Measurements from ENCODE around the gene AAK1. TPM values are rescaled to one million over a fixed set of nuclear protein-coding genes. Genes with fewer than 3 reads are reported as not detected.

AAK1 gene
- total and polyA plus RNA-seq, 2 donors (not counting 3 experiments of a cell fraction or from before 2014, with no cell fraction given): 31.0 to 127 TPM

DNA sequence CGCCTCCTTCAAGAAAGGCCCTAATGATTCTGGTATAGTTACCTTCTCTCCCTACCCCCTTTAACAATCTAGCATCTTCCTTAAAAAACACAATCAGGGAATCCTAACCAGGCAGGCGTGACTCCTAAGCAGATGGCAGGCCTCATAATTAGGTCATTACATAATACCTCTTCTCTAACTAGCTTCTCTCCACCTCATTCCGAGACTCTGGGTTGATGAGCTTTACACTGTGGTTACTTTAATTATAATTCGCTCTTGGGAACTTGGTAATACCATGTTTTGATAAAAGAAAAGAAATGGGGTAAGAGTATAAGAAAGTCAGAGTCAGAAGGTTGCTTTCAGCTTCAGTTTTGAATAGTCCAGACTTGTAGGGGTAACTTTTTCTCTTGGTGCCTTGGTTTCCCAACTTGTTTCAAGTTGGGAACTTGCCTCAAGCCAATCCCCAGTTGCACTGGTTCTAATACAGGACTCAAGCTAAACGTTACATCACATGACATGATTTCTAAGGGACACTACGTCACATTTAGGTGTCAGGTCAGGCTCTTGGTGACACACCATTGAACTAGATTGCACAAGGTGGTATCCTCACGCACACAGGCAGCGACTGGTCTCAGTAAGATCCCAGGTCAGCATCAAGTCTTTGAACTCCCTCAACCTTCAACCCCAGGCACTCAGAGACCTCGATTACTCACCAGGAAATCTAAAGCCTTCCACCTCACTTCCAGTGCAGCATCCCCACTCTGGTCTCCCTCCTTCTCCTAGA lies 59.2 kb downstream of the AAK1 start:
- intact Hi-C loops (cut with micrococcal nuclease) (no loop called here), dilution Hi-C loops (cut with MboI; ENCODE audit: extremely low pct_ligation_motif_present, low sequenced_read_pairs) (no loop called here)
- TF ChIP-seq EZH2 (IDR thresholded peaks at IDR 0.05; ENCODE audit: borderline replicate concordance, low read depth, low read length, severe bottlenecking) (no peak), JUN (IDR thresholded peaks at IDR 0.05; ENCODE audit: borderline replicate concordance, insufficient read depth, insufficient read length, low read depth) (no peak), GATA2 (IDR thresholded peaks at IDR 0.05; ENCODE audit: insufficient read depth, insufficient read length, low read depth, low read length) (no peak), POLR2A (IDR thresholded peaks at IDR 0.05; ENCODE audit: low read depth, low read length) (no peak), CTCF (IDR thresholded peaks at IDR 0.05; ENCODE audit: extremely low read depth in 1 of 2, insufficient read depth in 1 of 2, low read depth in 1 of 2, low read length in 2 of 2) (no peak), MAX (IDR thresholded peaks at IDR 0.05; ENCODE audit: insufficient read depth, insufficient read length) (no peak), MYC (IDR thresholded peaks at IDR 0.05; ENCODE audit: low read depth, low read length) (no peak), POLR2AphosphoS5 (IDR thresholded peaks at IDR 0.05; ENCODE audit: insufficient read depth, low read depth, low read length) (no peak)
- no peaks in the 10 kb centered on the region for H3K36me3 ChIP-seq (ENCODE audit: control insufficient read depth in 2 of 2, extremely low read depth in 1 of 2, insufficient read depth in 2 of 2, low read length in 2 of 2)
- no TSS peak for BruUV-seq (replicated peaks)
- FAIRE-seq (no peak), DNase-seq (ENCODE audit: low read depth, low spot score) (no peak)
- peaks cover 69% of the 10 kb centered on the region for H3K79me2 ChIP-seq (ENCODE audit: control insufficient read depth, insufficient read depth, low read length)
- CTCF ChIA-PET: interaction anchor here (1.1 to 6.1 kb wide), 5 partner anchors 13 to 140 kb away, joined by 3 to 35 read pairs (median 3); no protein-coding TSS in a partner anchor
- no peak overlapping the region for H2AFZ ChIP-seq (ENCODE audit: low read depth, low read length)
- H3K4me1 ChIP-seq (ENCODE audit: control insufficient read depth, extremely low read depth, insufficient read depth, low read length): peaks cover 6% of the 10 kb centered on the region
- H3K27ac ChIP-seq (ENCODE audit: insufficient read depth, low read depth, low read length): no peak overlapping the region
- H3K4me2 ChIP-seq (ENCODE audit: insufficient read depth, low read length): no peak overlapping the region
- peaks cover 12% of the 10 kb centered on the region for H4K20me1 ChIP-seq (replicated peaks; ENCODE audit: control insufficient read depth, extremely low read depth, insufficient read depth, low read length)
- H3K9me1 ChIP-seq (replicated peaks; ENCODE audit: control insufficient read depth, extremely low read depth, insufficient read depth, low read length): no peaks in the 10 kb centered on the region
- no peaks in the 10 kb centered on the region for H3K27me3 ChIP-seq (ENCODE audit: control insufficient read depth in 2 of 2, insufficient read depth in 2 of 2, low read length in 2 of 2)
- H3K9me3 ChIP-seq (replicated peaks; ENCODE audit: control insufficient read depth, insufficient read depth, low read length): no peaks in the 10 kb centered on the region
- POLR2A ChIA-PET: no interaction called here
- H3K9ac ChIP-seq (replicated peaks; ENCODE audit: extremely low read depth, insufficient read depth, low read length): no peak overlapping the region
- H3K4me3 ChIP-seq (replicated peaks in 1 of 3; ENCODE audit: insufficient read depth in 1 of 3, low read depth in 1 of 3, low read length in 3 of 3): no peak overlapping the region

Measured in endothelial cell of umbilical vein (primary cell).